GM18861 (cell line): ENCODE data around the gene FBXO34.
"Not testable (repeated sequence)": the region's sequence is repeated elsewhere in the genome, so short reads cannot be mapped to it uniquely, and the experiment has no call there.

Source experiments
- ATAC-seq: cut with Tn5 transposase; IDR thresholded peaks from one replicate; pipeline ENCODE4 v1.9.1; 2021; ENCODE audit not compliant: unreplicated experiment

The FBXO34 gene

GRCh38 chr14:55374771-55375170 lies 103.5 kb downstream of the FBXO34 start:
- ATAC-seq = no peak

- no peak for ATAC-seq
These were observed 106.0 kb downstream of the FBXO34 start for GRCh38 chr14:55377236-55377635.

GRCh38 chr14:55381040-55381439 lies 109.8 kb downstream of the FBXO34 start:
- ATAC-seq = no peak

- ATAC-seq = no peak
These were observed 110.3 kb downstream of the FBXO34 start for GRCh38 chr14:55381561-55381960.

DNA sequence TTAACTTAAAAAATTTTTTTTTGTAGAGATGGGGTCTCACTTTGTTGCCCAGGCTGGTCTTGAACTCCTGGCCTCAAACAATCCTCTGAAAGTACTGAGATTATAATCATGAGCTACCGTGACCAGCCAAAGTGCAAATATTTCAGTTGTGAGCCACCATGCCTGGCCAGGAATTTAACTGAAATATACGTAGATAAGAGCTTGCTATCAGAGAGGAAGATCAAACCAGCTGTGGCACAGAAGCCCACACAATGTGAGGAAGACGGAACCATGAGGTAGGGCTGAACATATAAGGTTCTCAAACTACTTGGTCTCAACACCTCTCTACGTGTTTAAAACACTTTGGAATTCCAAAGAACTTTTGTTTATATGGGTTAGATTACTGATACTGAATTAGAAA lies 111.3 kb downstream of the FBXO34 start:
- ATAC-seq = no peak

DNA sequence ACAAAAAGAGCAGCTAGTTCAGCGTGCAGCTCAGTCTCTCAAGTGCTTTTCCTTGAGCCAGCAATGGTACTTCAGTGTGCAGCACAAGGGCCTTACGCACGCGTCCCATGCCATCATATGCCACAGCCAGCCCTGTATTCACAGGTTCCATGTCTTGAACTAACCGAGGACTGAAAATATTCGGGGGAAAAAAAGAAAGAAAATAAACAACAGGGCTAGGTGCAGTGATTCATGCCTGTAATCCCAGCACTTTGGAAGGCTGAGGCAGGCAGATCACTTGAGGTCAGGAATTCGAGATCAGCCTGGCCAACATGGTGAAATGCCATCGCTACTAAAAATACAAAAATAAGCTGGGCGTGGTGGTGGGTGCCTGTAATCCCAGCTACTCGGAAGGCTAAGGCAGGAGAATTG lies 111.8 kb downstream of the FBXO34 start:
- not testable (repeated sequence) for ATAC-seq

DNA sequence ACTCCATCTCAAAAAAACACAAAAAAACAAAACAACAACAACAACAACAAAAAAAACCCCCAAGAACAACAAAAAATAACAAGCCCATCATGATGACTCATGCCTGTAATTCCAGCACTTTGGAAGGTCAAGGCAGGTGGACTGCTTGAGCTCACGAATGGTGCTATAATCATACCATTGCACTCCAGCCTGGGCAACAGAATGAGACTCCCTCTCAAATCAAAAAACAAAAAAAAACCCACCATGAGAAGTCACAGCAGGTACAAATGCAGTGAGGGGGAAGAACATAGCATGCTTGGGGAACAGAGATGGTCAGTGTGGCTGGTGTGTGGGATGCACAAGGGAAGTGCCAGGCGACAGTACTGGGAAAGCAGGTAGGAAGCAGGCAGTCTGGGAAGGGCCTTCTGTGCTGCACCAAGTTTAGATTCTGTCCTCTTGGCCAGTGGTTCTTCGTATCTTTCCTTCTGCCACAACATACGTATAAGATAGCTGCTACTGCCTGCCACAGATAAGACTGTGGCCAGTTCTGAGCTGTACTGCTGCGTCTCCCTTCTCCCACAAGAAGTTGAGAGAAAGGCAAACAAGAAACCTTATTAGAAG lies 112.4 kb downstream of the FBXO34 start:
- ATAC-seq = no peak

GRCh38 chr14:55384536-55384935 lies 113.3 kb downstream of the FBXO34 start:
- no peak for ATAC-seq

- no peak for ATAC-seq
These were observed 115.0 kb downstream of the FBXO34 start for GRCh38 chr14:55386037-55386808.

DNA sequence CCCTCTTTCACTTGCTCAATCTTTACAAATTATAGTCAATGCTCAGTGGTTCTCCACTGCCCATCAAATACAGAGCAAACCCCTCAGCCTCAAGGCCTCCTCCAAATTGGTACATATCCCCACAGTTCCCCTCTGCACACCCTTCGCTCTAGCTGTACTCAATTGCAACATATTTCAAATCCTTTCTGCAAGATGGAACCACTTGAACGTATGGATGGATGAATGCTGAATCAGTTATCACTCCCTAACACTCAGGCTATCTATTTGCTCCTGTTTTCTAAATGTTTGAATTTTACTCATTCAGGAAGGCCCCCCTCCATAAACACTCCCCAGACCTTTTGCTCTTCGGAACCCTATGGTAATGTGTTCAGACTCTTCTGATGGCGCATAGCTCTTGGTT lies 115.9 kb downstream of the FBXO34 start:
- ATAC-seq = no peak

DNA sequence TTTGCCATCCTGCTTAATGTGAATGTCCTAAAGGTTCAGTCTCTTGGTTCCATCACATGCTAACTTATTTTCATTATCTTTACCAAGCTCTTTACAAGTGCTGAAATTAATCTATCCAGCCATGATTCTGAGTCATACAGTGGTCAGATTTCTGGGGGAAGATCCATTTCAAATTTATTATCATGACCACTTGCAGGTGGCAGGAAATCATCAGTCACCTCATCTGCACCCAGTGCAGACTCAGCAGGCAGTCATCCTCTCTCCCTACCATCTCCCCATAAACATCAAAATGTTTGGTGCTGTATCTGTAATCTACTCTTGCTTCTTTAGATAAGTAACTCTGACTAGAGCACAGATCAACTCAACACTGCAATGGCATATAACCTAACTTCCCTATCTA lies 116.9 kb downstream of the FBXO34 start:
- ATAC-seq = no peak

DNA sequence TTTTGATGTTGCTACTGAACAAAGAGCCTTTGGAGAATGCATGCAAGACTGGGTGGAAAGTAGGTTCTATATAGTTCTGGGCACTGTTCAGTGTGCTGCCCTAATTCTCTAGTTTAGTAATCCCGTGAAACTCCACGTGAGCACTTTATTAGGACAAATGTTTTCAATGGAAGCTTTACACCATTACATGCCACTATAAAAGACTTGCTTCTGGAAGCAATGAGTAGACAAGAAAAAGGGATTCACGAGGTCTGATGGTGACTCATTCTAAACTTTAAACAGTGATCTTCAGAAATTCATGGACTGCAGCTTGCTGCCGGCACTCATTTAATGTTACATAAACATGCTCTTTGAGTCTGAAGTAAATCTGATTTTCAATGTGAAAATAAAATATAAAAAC lies 118.1 kb downstream of the FBXO34 start:
- ATAC-seq = no peak

GRCh38 chr14:55398679-55399078 lies 127.5 kb downstream of the FBXO34 start:
- ATAC-seq = no peak

GRCh38 chr14:55399183-55399582 lies 128.0 kb downstream of the FBXO34 start:
- no peak for ATAC-seq

DNA sequence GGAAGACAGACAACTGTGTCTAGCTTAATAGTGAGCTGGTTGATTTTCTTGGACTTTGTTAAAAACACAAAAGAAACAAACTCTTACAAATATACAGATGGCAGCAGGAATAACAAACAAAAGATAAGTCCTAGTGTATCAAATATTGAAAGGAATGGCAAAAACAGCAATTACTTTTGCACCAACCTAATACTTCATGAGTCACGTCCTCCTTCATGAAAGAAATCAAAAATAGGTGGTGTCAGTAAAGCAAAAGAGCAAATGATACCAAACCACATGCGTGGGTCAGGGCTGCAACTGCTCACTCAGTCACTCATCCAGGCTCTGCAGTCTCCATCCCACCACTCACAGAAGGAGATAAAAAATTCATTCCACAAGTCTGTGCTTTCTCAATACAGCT lies 128.6 kb downstream of the FBXO34 start:
- no peak for ATAC-seq

DNA sequence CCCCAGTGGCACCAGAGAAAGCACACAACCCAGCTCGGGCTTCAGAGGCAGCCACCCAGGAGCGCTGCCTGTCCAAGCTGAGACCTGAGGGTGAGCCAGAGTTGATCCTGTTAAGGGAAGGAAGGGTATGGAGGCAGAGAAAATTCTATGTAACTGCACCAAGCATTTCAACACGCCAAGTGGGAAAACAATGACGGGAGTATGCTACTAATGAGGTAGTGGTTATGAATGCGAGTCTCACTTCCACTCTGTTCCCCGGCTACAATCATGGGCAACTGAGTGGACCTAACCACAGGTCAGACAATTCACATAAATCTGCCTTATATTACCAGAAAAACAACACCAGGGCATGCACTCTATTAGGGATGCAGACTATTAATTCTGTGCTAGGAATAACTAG lies 130.5 kb downstream of the FBXO34 start:
- no peak for ATAC-seq
